GM18508 (cell line): ENCODE results near the gene NFKBIZ.
A peak's percentile ranks its signal among the peaks of the same experiment; 100 is the strongest.
"Not testable (repeated sequence)": the region's sequence is repeated elsewhere in the genome, so short reads cannot be mapped to it uniquely, and the experiment has no call there.

Experiments used
- ATAC-seq: cut with Tn5 transposase; IDR thresholded peaks from one replicate; pipeline ENCODE4 v1.9.1; 2021; ENCODE audit warnings: moderate number of reproducible peaks; ENCODE audit not compliant: insufficient read depth, unreplicated experiment

Gene NFKBIZ

GRCh38 chr3:101850246-101851051 is 1.1 kb downstream of the NFKBIZ start:
- peak; percentile 23 for ATAC-seq

- ATAC-seq, result no peak
Observed at GRCh38 chr3:101851072-101851770, 1.9 kb downstream of the NFKBIZ start.

GRCh38 chr3:101851850-101852714 is 2.8 kb downstream of the NFKBIZ start:
- ATAC-seq, result no peak

GRCh38 chr3:101852983-101853840 is 3.9 kb downstream of the NFKBIZ start:
- ATAC-seq, result no peak

- no peak for ATAC-seq
Observed at GRCh38 chr3:101853982-101854381, 4.7 kb downstream of the NFKBIZ start.

GRCh38 chr3:101854608-101855304 is 5.4 kb downstream of the NFKBIZ start:
- ATAC-seq, result no peak

GRCh38 chr3:101857301-101857741 is 8.0 kb downstream of the NFKBIZ start:
- ATAC-seq, result no peak

DNA sequence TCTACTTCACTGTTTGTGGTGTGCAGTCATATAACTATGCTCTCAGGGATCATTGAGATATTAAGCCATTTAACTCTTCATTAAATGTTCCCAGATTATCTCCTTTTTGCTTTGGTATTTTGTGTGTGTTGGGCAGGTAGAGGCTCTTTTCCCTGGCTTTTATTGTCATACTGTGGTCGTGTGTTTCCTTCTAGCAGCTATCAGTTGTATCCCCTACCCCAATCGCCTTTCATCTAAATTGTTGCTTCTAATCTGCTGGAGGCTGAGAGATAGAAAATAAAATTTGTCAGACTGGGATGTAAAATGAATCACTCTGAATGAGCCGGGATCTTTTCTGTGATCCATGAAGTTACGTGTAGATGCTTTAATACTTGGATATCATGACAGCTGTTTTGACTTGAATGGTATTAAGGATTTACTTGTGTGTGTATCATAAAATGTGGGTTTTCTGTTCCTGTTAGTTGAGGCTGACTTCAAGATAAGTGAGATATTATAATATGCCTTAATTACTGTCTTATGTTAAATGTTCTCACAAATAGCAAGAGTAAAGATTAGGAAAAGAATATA is 9.2 kb downstream of the NFKBIZ start:
- ATAC-seq, result no peak

- ATAC-seq, result no peak
Observed at GRCh38 chr3:101859882-101860448, 10.7 kb downstream of the NFKBIZ start.

GRCh38 chr3:101861212-101861788 is 12.0 kb downstream of the NFKBIZ start:
- ATAC-seq, result no peak

DNA sequence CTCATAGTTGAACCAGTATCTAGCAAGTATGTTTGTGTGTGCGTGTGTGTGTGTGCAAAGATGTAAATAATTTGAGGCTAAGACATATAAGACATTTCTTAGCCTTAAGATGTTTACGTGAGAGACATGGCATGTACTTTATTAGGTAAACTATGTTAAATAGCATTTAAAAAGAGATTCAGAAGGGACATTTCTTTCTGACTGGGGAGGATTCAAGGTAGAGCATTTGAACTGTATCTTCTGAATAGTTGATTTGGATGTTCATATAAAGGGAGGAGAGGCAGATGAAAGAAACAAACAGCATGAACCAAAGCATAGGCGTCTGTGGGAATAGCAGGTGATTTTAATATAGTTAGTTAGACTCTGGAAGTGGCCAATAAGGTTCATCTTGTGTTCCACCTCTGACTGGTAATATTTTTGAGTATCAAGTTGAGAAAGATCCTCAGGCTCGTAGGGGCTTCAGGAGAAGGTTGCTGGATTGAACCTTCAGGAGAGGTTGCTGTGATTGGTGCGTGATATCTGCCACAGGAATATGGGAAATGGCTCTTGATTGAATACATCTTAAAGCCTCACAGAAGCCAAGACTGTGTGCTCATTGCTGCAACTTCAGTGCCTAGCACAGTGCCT is 12.6 kb downstream of the NFKBIZ start:
- ATAC-seq, result no peak

DNA sequence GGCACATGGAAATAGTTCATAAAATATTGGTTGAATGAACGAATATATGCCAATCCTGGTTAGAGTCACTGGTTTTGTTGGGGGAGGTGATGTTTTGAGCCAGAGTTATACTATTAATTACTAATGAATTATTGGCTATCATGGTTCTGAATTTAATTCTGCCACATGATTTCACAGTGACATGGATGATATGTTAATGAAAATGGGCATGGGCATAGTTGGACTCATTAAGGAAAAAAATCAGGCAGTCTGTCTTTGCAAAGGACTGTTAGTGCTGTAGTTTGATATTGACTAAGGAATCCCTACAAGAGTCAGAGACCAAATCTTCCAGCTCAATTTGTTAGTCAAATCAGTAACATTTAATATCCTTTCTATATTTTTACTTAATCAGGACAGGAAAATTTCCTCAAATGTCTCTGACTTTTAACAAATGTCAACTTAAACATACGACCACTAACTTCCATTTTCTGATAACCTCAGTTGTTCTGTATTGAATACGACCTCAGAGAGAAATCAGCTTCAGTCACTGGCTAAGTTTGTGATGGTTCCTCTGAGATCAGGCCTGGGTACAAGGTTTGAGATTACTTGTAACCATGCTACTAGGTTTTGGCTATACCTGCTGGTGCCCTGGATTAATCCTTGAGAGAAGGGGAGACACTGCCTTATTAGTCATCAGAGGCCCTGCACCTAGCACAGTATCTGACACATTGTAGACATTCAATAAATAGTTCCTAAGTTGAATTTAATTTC is 13.3 kb downstream of the NFKBIZ start:
- ATAC-seq, result no peak

DNA sequence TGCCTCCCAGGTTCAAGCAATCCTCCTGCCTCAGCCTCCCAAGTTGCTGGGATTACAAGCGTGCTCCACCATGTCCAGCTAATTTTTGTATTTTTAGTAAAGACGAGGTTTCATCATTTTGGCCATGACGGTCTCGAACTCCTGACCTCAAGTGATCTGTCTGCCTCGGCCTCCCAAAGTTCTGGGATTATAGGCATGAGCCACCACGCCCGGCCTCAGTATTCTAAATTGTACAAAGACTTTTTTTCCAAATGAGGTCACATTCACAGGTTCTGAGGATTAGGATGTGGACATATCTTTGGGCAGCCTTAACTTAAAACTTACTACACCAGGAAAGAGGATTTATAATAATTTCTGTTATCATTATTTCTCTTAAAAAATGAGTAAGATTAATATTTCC is 15.6 kb downstream of the NFKBIZ start:
- not testable (repeated sequence) for ATAC-seq

DNA sequence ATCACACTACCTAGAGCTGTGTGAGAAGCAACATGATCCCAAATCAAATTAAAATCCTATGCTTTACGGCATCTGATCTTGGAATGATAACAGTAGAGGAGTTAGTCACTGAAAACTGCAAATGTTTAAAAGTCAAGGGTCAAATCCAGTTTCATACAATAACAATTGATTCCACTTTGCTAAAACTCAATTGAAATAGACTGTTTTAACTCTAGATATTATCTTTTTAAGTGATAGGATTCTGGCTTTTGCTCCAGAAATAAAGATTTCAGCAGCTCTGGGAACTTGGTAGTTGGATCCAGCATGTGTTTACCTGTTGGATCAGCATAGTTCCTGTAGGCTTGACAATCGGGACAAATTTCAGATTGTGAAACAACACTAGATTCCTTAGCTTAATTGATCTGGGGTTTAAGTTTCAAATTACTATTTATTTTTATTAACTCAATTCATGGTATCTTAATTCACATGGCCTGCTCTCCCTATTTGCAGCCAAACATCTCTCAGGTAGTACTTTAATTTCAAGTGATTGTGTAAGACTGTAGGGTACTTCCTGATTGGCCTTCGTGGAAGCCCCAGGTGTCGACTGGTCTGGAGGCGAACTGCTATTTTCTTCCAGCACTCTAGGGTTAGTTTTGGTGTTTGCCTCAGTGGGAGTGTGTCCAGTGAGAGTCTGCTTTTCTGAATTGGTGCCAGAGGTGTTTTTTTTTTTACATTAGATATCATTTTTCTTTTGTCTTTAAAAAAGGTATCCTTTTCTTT is 16.6 kb downstream of the NFKBIZ start:
- ATAC-seq, result no peak

GRCh38 chr3:101867511-101867910 is 18.2 kb downstream of the NFKBIZ start:
- ATAC-seq, result no peak

DNA sequence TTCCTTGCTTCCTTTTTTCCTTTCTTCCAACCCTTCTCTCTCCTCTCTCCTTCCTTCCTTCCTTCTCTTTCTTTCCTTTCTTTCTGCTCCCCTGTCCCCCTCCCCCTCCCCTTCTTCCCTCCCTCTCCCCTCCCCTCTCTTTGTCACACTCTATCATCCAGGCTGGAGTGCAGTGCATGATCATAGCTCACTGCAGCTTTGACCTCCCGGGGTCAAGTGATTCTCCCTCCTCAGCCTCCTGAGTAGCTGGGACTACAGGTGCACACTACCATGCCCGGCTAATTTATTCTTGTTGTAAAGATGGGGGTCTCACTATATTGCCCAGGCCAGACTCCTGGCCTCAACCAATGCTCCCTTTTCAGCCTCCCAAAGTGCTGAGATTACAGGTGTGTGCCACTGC is 18.7 kb downstream of the NFKBIZ start:
- ATAC-seq, result no peak
